Measurements from ENCODE around the gene NGB. TPM values are rescaled to one million over a fixed set of nuclear protein-coding genes. Genes with fewer than 3 reads are reported as not detected.

NGB gene
- total and polyA plus RNA-seq, 7 experiments from 2014 or later, result not detected

DNA sequence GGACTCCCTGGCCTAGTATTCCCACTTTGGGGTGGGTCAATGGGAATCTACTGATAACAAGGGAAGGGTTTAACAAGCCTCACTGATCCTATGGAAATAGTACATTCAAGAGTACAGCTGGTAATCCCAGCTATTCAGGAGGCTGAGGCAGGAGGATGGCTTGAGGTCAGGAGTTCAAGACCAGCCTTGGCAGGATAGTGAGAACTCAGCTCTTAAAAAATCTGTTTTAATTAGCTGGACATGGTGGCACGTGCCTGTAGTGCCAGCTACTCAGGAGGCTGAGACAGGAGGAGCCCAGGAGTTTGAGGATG lies 45.1 kb upstream of the NGB start:
- ATAC-seq (no peak), DNase-seq (no peak)
- intact Hi-C loops (cut with micrococcal nuclease), result loop anchor here (1.0 to 2.0 kb wide), 7 partner anchors 15 to 1265 kb away; no protein-coding TSS in a partner anchor
- Mint-ChIP-seq H3K4me1 (peaks cover 5 to 9% (median 6%) of the 10 kb centered on the region in 7 donors), H3K36me3 (no peaks in the 10 kb centered on the region), H3K9me3 (no peaks in the 10 kb centered on the region), H3K27me3 (no peaks in the 10 kb centered on the region), H3K27ac (no peak overlapping the region), H3K4me3 (no peak overlapping the region)
- ChIA-PET CTCF (interaction anchor here (0.6 to 1.8 kb wide), 19 partner anchors 9 to 1265 kb away, joined by 3 to 11 read pairs (median 4); partner anchors contain the start of genes SAMD15 and TMED8), POLR2A (interaction anchor here (1.3 kb wide), 1 partner anchor 61 kb away, joined by 3 read pairs; the partner anchor contains the start of genes SAMD15 and TMED8)
- Histone ChIP-seq H3K9me3 (ENCODE audit: control insufficient read depth in 2 of 3, low read length in 3 of 3) (no peaks in the 10 kb centered on the region), H3K4me1 (ENCODE audit: control insufficient read depth in 2 of 2, insufficient read depth in 2 of 2, low read length in 2 of 2) (peaks cover 0 to 6% of the 10 kb centered on the region in 2 donors), H3K4me3 (ENCODE audit: low read length) (no peak overlapping the region), H3K27ac (ENCODE audit: low read depth, low read length) (no peak overlapping the region), H3K36me3 (ENCODE audit: control insufficient read depth in 2 of 3, insufficient read depth in 3 of 3, low read length in 3 of 3) (peaks cover 0 to 3% (median 0%) of the 10 kb centered on the region in 3 experiments), H3K27me3 (ENCODE audit: control insufficient read depth in 2 of 2, insufficient read depth in 2 of 2, low read length in 2 of 2) (no peaks in the 10 kb centered on the region)

- no peaks in the 10 kb centered on the region for H3K27me3 Mint-ChIP-seq
- Histone ChIP-seq H3K4me1 (ENCODE audit: control insufficient read depth in 2 of 2, insufficient read depth in 2 of 2, low read length in 2 of 2) (peaks cover 0 to 2% of the 10 kb centered on the region in 2 donors), H3K4me3 (ENCODE audit: low read length) (no peak overlapping the region), H3K9me3 (ENCODE audit: control insufficient read depth in 2 of 3, low read length in 3 of 3) (no peaks in the 10 kb centered on the region), H3K27ac (ENCODE audit: low read depth, low read length) (no peak overlapping the region), H3K27me3 (ENCODE audit: control insufficient read depth in 2 of 2, insufficient read depth in 2 of 2, low read length in 2 of 2) (no peaks in the 10 kb centered on the region), H3K36me3 (ENCODE audit: control insufficient read depth in 2 of 3, insufficient read depth in 3 of 3, low read length in 3 of 3) (no peaks in the 10 kb centered on the region)
- H3K36me3 Mint-ChIP-seq, result no peaks in the 10 kb centered on the region
- no peak overlapping the region for H3K27ac Mint-ChIP-seq
- peaks cover under 1 to 4% (median 1%) of the 10 kb centered on the region in 7 donors for H3K4me1 Mint-ChIP-seq
- H3K9me3 Mint-ChIP-seq, result no peaks in the 10 kb centered on the region
- no peak for DNase-seq
- ATAC-seq, result no peak
- CTCF ChIA-PET, result interaction anchor here (0.5 to 1.8 kb wide), 9 partner anchors 8 to 459 kb away, joined by 3 to 11 read pairs (median 5); no protein-coding TSS in a partner anchor
- H3K4me3 Mint-ChIP-seq, result no peak overlapping the region
- POLR2A ChIA-PET, result interaction anchor here (0.7 kb wide), 1 partner anchor 130 kb away, joined by 3 read pairs; no protein-coding TSS in a partner anchor
- intact Hi-C loops (cut with micrococcal nuclease), result no loop called here
These were observed 43.8 kb upstream of the NGB start for GRCh38 chr14:77314539-77315457.

- no peaks in the 10 kb centered on the region for H3K9me3 ChIP-seq (ENCODE audit: control insufficient read depth in 2 of 3, low read length in 3 of 3)
- no peaks in the 10 kb centered on the region for H3K4me1 ChIP-seq (ENCODE audit: control insufficient read depth in 2 of 2, insufficient read depth in 2 of 2, low read length in 2 of 2)
- ChIA-PET POLR2A (interaction anchor here (0.7 kb wide), 1 partner anchor 129 kb away, joined by 3 read pairs; no protein-coding TSS in a partner anchor), CTCF (interaction anchor here (1.2 kb wide), 1 partner anchor 15 kb away, joined by 3 read pairs; no protein-coding TSS in a partner anchor)
- no peak overlapping the region for H3K27ac ChIP-seq (ENCODE audit: low read depth, low read length)
- no peak overlapping the region for H3K4me3 Mint-ChIP-seq
- ATAC-seq (no peak), DNase-seq (no peak)
- no peaks in the 10 kb centered on the region for H3K27me3 ChIP-seq (ENCODE audit: control insufficient read depth in 2 of 2, insufficient read depth in 2 of 2, low read length in 2 of 2)
- no peaks in the 10 kb centered on the region for H3K36me3 ChIP-seq (ENCODE audit: control insufficient read depth in 2 of 3, insufficient read depth in 3 of 3, low read length in 3 of 3)
- H3K4me1 Mint-ChIP-seq, result peaks cover 0 to 4% (median 3%) of the 10 kb centered on the region in 7 donors
- H3K4me3 ChIP-seq (ENCODE audit: low read length), result no peak overlapping the region
- no peak overlapping the region for H3K27ac Mint-ChIP-seq
- no peaks in the 10 kb centered on the region for H3K36me3 Mint-ChIP-seq
- H3K27me3 Mint-ChIP-seq, result no peaks in the 10 kb centered on the region
- intact Hi-C loops (cut with micrococcal nuclease), result no loop called here
- no peaks in the 10 kb centered on the region for H3K9me3 Mint-ChIP-seq
These were observed 43.0 kb upstream of the NGB start for GRCh38 chr14:77314043-77314442.

GRCh38 chr14:77313371-77313770 lies 42.4 kb upstream of the NGB start:
- no peak for ATAC-seq
- Histone ChIP-seq H3K9me3 (ENCODE audit: control insufficient read depth in 2 of 3, low read length in 3 of 3) (no peaks in the 10 kb centered on the region), H3K27me3 (ENCODE audit: control insufficient read depth in 2 of 2, insufficient read depth in 2 of 2, low read length in 2 of 2) (no peaks in the 10 kb centered on the region), H3K4me1 (ENCODE audit: control insufficient read depth in 2 of 2, insufficient read depth in 2 of 2, low read length in 2 of 2) (no peaks in the 10 kb centered on the region), H3K36me3 (ENCODE audit: control insufficient read depth in 2 of 3, insufficient read depth in 3 of 3, low read length in 3 of 3) (no peaks in the 10 kb centered on the region), H3K4me3 (ENCODE audit: low read length) (no peak overlapping the region), H3K27ac (ENCODE audit: low read depth, low read length) (no peak overlapping the region)
- Mint-ChIP-seq H3K27ac (no peak overlapping the region), H3K27me3 (no peaks in the 10 kb centered on the region), H3K4me1 (peaks cover 0 to 7% (median 6%) of the 10 kb centered on the region in 7 donors), H3K9me3 (no peaks in the 10 kb centered on the region), H3K4me3 (no peak overlapping the region), H3K36me3 (no peaks in the 10 kb centered on the region)
- no peak for DNase-seq
- ChIA-PET POLR2A (no interaction called here), CTCF (interaction anchor here (1.2 to 1.3 kb wide), 2 partner anchors 14 to 161 kb away, joined by 3 read pairs; no protein-coding TSS in a partner anchor)
- intact Hi-C loops (cut with micrococcal nuclease), result no loop called here

- intact Hi-C loops (cut with micrococcal nuclease), result no loop called here
- H3K4me3 Mint-ChIP-seq, result no peak overlapping the region
- no peaks in the 10 kb centered on the region for H3K27me3 Mint-ChIP-seq
- H3K9me3 Mint-ChIP-seq, result no peaks in the 10 kb centered on the region
- H3K4me1 ChIP-seq (ENCODE audit: control insufficient read depth in 2 of 2, insufficient read depth in 2 of 2, low read length in 2 of 2), result no peaks in the 10 kb centered on the region
- H3K9me3 ChIP-seq (ENCODE audit: control insufficient read depth in 2 of 3, low read length in 3 of 3), result no peaks in the 10 kb centered on the region
- H3K27me3 ChIP-seq (ENCODE audit: control insufficient read depth in 2 of 2, insufficient read depth in 2 of 2, low read length in 2 of 2), result no peaks in the 10 kb centered on the region
- peaks cover 0 to 1% (median 0%) of the 10 kb centered on the region in 5 donors for H3K36me3 Mint-ChIP-seq
- ATAC-seq (no peak), DNase-seq (no peak)
- H3K36me3 ChIP-seq (ENCODE audit: control insufficient read depth in 2 of 3, insufficient read depth in 3 of 3, low read length in 3 of 3), result no peaks in the 10 kb centered on the region
- ChIA-PET POLR2A (no interaction called here), CTCF (no interaction called here)
- peak overlapping the region in 1 of 9 donors; percentile 79 for H3K27ac Mint-ChIP-seq
- H3K27ac ChIP-seq (ENCODE audit: low read depth, low read length), result no peak overlapping the region
- no peak overlapping the region for H3K4me3 ChIP-seq (ENCODE audit: low read length)
- H3K4me1 Mint-ChIP-seq, result peaks cover 0 to 7% (median 6%) of the 10 kb centered on the region in 7 donors
These were observed 40.2 kb upstream of the NGB start for GRCh38 chr14:77311217-77311616.

DNA sequence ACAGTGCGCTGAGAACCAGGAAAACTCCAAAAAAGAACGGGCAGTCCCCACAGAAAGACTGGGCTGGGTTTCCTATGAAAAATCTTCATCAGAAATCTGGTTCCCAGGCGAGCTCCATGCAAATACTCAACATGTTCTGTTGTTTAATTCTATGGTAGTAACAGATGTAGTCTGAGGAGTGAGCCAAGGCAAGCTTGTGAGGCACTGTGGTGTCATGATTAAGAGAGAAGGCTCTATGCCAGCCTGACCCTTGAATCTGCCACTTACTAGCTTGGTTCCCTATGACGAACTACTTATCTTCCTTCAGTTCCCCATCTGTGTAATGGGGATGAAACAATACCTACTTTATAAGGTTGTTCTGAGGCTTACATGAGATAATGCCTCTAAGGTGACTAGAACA lies 39.0 kb upstream of the NGB start:
- Mint-ChIP-seq H3K27ac (no peak overlapping the region), H3K4me1 (peaks cover 0 to 7% (median 6%) of the 10 kb centered on the region in 7 donors), H3K4me3 (no peak overlapping the region), H3K9me3 (no peaks in the 10 kb centered on the region), H3K36me3 (peaks cover 0 to 8% (median 0%) of the 10 kb centered on the region in 5 donors), H3K27me3 (no peaks in the 10 kb centered on the region)
- H3K4me1 ChIP-seq (ENCODE audit: control insufficient read depth in 2 of 2, insufficient read depth in 2 of 2, low read length in 2 of 2), result no peaks in the 10 kb centered on the region
- ATAC-seq (no peak), DNase-seq (no peak)
- ChIA-PET CTCF (no interaction called here), POLR2A (no interaction called here)
- H3K4me3 ChIP-seq (ENCODE audit: low read length), result no peak overlapping the region
- no peaks in the 10 kb centered on the region for H3K27me3 ChIP-seq (ENCODE audit: control insufficient read depth in 2 of 2, insufficient read depth in 2 of 2, low read length in 2 of 2)
- intact Hi-C loops (cut with micrococcal nuclease), result no loop called here
- no peaks in the 10 kb centered on the region for H3K9me3 ChIP-seq (ENCODE audit: control insufficient read depth in 2 of 3, low read length in 3 of 3)
- H3K36me3 ChIP-seq (ENCODE audit: control insufficient read depth in 2 of 3, insufficient read depth in 3 of 3, low read length in 3 of 3), result no peaks in the 10 kb centered on the region
- H3K27ac ChIP-seq (ENCODE audit: low read depth, low read length), result no peak overlapping the region

Data from naive thymus-derived CD4-positive, alpha-beta T cell (primary cell).